Right lobe of liver (tissue), 6 donors: ENCODE measurements around the gene LRBA. TPM values are rescaled to one million over a fixed set of nuclear protein-coding genes. Genes with fewer than 3 reads are reported as not detected.

Source experiments
- ATAC-seq, 4 donors: fragments of 200-7000 bp; cut with Tn5 transposase; one replicate each; pipeline ENCODE4 v1.9.1; 2020; ENCODE audit warnings: mild to moderate bottlenecking in 4 of 4, moderate library complexity in 4 of 4
- DNase-seq, 3 donors: peaks; one replicate each; pipeline ENCODE4 v3.0.0-alpha.2; 2020
- H3K27ac ChIP-seq, 3 donors: fragments of 200-600 bp; one replicate each; pipeline ENCODE4 v1.8.0; 2022
- H3K27me3 ChIP-seq, 2 donors: fragments of 200-600 bp; one replicate each; pipeline ENCODE4 v1.8.0; 2022
- H3K36me3 ChIP-seq, 4 donors: fragments of 200-600 bp; sonication (generic) in 1 of 4; one replicate each; pipeline versions ENCODE4 v1.5.1 to v1.8.0; 2017 to 2022; ENCODE audit warnings: control low read depth in 1 of 4
- H3K4me1 ChIP-seq, 4 donors: fragments of 200-600 bp; sonication (generic) in 1 of 4; one replicate each; pipeline versions ENCODE4 v1.5.1 to v1.8.0; 2017 to 2022; ENCODE audit warnings: control low read depth in 1 of 4
- H3K4me3 ChIP-seq, 3 donors: fragments of 200-600 bp; one replicate each; pipeline ENCODE4 v1.8.0; 2022
- H3K9me3 ChIP-seq, 4 donors: fragments of 200-600 bp; sonication (generic) in 1 of 4; one replicate each; pipeline versions ENCODE4 v1.5.1 to v1.8.0; 2017 to 2022; ENCODE audit warnings: control low read depth in 1 of 4
- POLR2A ChIP-seq: fragments of 450-650 bp; IDR thresholded peaks from one replicate; pipeline ENCODE4 v1.6.1; 2017; ENCODE audit warnings: antibody characterized with exemption, mild to moderate bottlenecking
- WGBS: methylation state at CpG from one replicate; pipeline ENCODE4 v1.1.6; 2018; ENCODE audit warnings: low coverage, low lambda C conversion rate; ENCODE audit not compliant: insufficient coverage; ENCODE audit errors: missing lambda C conversion rate; 5-methylcytosine and 5-hydroxymethylcytosine counted together
- intact Hi-C, 2 donors: fragments of 100-400 bp; cut with DNase I; formaldehyde crosslinking; loops; one replicate each; pipeline versions ENCODE4 v1.11.2 to v1.14.1; 2022
- total RNA-seq, 6 experiments: library from RNA; depleted of rRNA in 2 of 6; stranded (reverse); fragments of >200 nt in 2 of 6; fragmentation: NEBNext Ultra II Directional in 3 of 6; extraction: Animal tissue kit (Norgen Biotek cat#: 25700) in 3 of 6; gene quantifications; one replicate each; pipeline versions ENCODE4 v1.1.0 to v1.2.4, GENCODE V29; 2016 to 2023
- TF ChIP-seq, protein P1 (sequence below), 4 donors: fragments of 200-600 bp in 3 of 4; fragments of 450-650 bp in 1 of 4; IDR thresholded peaks; one replicate each; pipeline versions ENCODE4 v1.5.1 to v1.8.0; 2016 to 2022; ENCODE audit warnings: antibody characterized with exemption in 4 of 4, mild to moderate bottlenecking in 2 of 4
- donor health status: DM: no; HTN: yes; CAD: no.
- donor health status: DM: no; HTN: no; CAD: no.
- donor health status: DM: no; HTN: no; CAD: no.
- donor health status: DM: no; HTN: yes; CAD: no.
- donor health status: DM: no; HTN: yes; CAD: no.

LRBA gene
- total RNA-seq, 6 experiments from 2014 or later, result 18.9 to 48.1 (median 24.5) TPM

DNA sequence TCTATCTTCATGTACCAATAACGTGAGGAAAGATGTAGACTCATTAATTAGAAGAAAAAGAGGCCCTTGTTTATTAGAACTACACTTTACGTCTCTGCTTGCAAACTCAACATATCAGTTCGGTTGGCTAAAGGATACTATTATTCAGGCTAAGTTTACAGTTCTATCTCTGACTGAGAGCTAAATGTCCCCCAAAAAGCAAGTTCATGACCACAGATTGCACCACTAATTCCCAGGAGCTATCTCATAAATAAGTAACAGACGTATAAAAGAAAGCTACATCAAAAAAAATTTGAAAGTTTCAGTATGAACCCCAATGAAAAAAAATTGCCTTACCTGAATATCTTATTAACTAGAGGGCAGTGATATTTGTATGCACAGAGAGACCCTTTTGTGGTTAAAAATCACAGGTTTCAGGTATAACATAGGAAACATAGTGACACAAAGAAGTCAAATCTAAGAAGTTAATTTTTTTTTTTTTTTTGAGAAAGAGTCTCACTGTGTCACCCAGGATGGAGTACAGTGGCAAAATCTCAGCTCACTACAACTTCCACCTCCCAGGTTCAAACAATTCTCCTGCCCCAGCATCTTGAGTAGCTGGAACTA, 304.2 kb downstream of the LRBA start:
- Histone ChIP-seq H3K9me3 (no peaks in the 10 kb centered on the region), H3K4me1 (peaks cover 0 to 16% (median 7%) of the 10 kb centered on the region in 4 donors), H3K4me3 (no peak overlapping the region), H3K27ac (no peak overlapping the region), H3K27me3 (no peaks in the 10 kb centered on the region), H3K36me3 (no peaks in the 10 kb centered on the region)
- intact Hi-C loops, result no loop called here
- DNase-seq, result no peak
- no peak for ATAC-seq
- 95% methylated on average over 4 of the region's 4 CpGs for WGBS
- no peak for TF ChIP-seq POLR2A
- TF ChIP-seq, protein P1, sequence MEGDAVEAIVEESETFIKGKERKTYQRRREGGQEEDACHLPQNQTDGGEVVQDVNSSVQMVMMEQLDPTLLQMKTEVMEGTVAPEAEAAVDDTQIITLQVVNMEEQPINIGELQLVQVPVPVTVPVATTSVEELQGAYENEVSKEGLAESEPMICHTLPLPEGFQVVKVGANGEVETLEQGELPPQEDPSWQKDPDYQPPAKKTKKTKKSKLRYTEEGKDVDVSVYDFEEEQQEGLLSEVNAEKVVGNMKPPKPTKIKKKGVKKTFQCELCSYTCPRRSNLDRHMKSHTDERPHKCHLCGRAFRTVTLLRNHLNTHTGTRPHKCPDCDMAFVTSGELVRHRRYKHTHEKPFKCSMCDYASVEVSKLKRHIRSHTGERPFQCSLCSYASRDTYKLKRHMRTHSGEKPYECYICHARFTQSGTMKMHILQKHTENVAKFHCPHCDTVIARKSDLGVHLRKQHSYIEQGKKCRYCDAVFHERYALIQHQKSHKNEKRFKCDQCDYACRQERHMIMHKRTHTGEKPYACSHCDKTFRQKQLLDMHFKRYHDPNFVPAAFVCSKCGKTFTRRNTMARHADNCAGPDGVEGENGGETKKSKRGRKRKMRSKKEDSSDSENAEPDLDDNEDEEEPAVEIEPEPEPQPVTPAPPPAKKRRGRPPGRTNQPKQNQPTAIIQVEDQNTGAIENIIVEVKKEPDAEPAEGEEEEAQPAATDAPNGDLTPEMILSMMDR (IDR thresholded peaks at IDR 0.05), result no peak

DNA sequence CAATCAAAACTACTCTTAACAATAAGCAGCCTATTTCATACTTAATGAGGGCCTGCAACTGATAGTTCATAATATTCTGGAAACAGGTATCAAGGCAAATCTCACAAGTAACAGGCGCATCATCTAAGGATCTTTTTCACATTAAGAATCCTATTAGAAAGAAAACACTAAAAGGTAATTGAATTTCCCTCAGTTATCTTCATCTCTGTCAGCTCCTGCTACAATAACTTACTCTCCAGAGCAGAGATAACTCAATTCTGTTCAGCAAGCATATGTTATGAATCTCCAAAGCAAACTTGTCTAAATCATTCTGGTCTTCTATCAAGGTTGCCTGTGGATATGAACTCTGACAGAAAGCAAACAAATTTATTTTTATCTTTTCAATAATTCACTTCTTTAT, 307.1 kb downstream of the LRBA start:
- Histone ChIP-seq H3K27me3 (no peaks in the 10 kb centered on the region), H3K27ac (no peak overlapping the region), H3K4me1 (peaks cover 0 to 6% (median 3%) of the 10 kb centered on the region in 4 donors), H3K4me3 (no peak overlapping the region), H3K36me3 (no peaks in the 10 kb centered on the region), H3K9me3 (no peaks in the 10 kb centered on the region)
- no peak for ATAC-seq
- TF ChIP-seq POLR2A, result no peak
- TF ChIP-seq, protein P1 (IDR thresholded peaks at IDR 0.05), result no peak
- WGBS, result 91% methylated on average over 1 of the region's 1 CpG
- DNase-seq, result no peak
- intact Hi-C loops, result no loop called here

DNA sequence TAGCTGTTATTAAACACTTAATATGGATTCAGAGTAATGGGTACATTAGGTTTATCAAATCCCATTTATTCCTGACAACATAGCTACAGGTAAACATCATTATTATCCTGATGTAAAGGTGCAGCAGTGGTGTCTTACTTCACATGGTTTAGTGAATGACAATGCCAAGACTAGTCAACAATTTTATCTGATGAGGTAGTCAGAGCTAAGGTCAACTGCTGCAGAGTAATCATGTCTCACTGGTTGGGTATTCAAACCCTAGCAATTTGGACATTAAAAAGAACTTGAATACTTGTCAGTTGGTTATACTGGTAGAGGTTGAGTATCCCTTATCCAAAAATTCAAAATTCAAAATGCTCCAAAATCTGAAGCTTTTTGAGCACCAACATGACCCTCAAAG, 315.5 kb downstream of the LRBA start:
- no peaks in the 10 kb centered on the region for H3K36me3 ChIP-seq
- H3K4me3 ChIP-seq, result no peak overlapping the region
- no peak for TF ChIP-seq POLR2A
- TF ChIP-seq, protein P1 (IDR thresholded peaks at IDR 0.05), result no peak
- intact Hi-C loops, result no loop called here
- H3K27ac ChIP-seq, result no peak overlapping the region
- H3K9me3 ChIP-seq, result no peaks in the 10 kb centered on the region
- H3K27me3 ChIP-seq, result no peaks in the 10 kb centered on the region
- H3K4me1 ChIP-seq, result no peaks in the 10 kb centered on the region
- ATAC-seq (peak in 3 of 4 donors; percentile 27 to 97 (median 72)), DNase-seq (no peak)

DNA sequence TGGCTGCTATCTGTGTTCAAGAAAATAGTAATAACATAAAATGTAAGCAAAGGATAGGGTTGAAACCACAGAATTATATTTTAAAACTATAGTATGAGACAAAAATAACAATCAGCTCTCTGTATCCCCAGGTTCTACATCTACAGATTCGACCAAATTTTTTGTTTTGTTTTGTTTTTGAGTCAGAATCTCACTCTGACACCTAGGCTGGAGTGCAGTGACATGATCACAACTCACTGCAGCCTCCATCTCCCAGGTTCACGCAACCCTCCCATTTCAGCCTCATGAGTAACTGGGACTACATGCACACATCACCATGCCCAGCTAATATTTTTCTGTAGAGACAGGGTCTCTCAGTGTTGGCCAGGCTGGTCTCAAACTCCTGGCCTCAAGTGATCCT, 319.9 kb downstream of the LRBA start:
- no peaks in the 10 kb centered on the region for H3K9me3 ChIP-seq
- H3K4me1 ChIP-seq, result no peaks in the 10 kb centered on the region
- no peaks in the 10 kb centered on the region for H3K36me3 ChIP-seq
- WGBS, result 78% methylated on average over 2 of the region's 2 CpGs
- H3K4me3 ChIP-seq, result no peak overlapping the region
- intact Hi-C loops, result no loop called here
- TF ChIP-seq, protein P1 (IDR thresholded peaks at IDR 0.05), result no peak
- no peak for TF ChIP-seq POLR2A
- H3K27me3 ChIP-seq, result no peaks in the 10 kb centered on the region
- no peak for DNase-seq
- no peak for ATAC-seq
- H3K27ac ChIP-seq, result no peak overlapping the region

DNA sequence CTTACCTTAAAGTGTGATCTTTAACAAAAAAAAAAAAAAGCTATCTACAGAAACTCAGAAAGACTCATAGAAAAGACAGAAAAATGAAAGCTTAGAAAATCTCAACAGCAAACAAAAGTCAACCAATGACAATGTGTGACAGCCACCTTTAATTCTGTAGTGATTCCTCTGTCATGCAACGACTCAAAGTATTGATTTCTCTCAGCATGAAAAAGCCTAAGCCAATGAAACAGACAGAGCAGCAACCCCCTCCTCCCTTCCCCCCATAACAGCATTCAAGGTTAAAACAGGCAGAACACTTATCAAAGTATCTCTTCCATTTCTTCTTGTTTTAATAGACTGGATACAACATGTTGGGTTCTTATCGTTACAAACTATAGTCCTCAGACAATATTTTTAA, 320.6 kb downstream of the LRBA start:
- ATAC-seq, result peak; percentile 52 to 67 (median 62)
- Histone ChIP-seq H3K4me1 (no peaks in the 10 kb centered on the region), H3K27ac (no peak overlapping the region), H3K27me3 (no peaks in the 10 kb centered on the region), H3K4me3 (no peak overlapping the region), H3K36me3 (no peaks in the 10 kb centered on the region), H3K9me3 (no peaks in the 10 kb centered on the region)
- intact Hi-C loops, result no loop called here
- 40% methylated on average over 2 of the region's 2 CpGs for WGBS
- no peak for DNase-seq
- TF ChIP-seq, protein P1 (IDR thresholded peaks at IDR 0.05), result no peak
- TF ChIP-seq POLR2A, result no peak
